SK-MEL-5 (cell line): ENCODE data around the gene C1QL1. TPM values are rescaled to one million over a fixed set of nuclear protein-coding genes. Genes with fewer than 3 reads are reported as not detected.

ENCODE experiments used
- DNase-seq: peaks from one replicate; pipeline ENCODE4 v3.0.0-alpha.2; 2016; ENCODE audit warnings: low read depth, low spot score
- in situ Hi-C: cut with HindIII; loops from 2 replicates; pipeline ENCODE4 v1.10.0; 2016; ENCODE audit warnings: low sequenced_read_pairs, high pct_unique_total_duplicates, low pct_unique_long_range_greater_than_20kb
- small RNA-seq, 2 experiments: library from RNA; depleted of rRNA; stranded (forward); fragments of <200 nt; gene quantifications; one replicate each; pipeline ENCODE3, GENCODE V24; 2014
- total RNA-seq: library from RNA; depleted of rRNA; stranded (reverse); fragments of >200 nt; shearing (Covaris generic); gene quantifications from 2 replicates; pipeline ENCODE4 v1.2.3, GENCODE V29; 2014; rRNA removed

Gene C1QL1
- total RNA-seq, 1 experiment from 2014 or later: 5.0 TPM

DNA sequence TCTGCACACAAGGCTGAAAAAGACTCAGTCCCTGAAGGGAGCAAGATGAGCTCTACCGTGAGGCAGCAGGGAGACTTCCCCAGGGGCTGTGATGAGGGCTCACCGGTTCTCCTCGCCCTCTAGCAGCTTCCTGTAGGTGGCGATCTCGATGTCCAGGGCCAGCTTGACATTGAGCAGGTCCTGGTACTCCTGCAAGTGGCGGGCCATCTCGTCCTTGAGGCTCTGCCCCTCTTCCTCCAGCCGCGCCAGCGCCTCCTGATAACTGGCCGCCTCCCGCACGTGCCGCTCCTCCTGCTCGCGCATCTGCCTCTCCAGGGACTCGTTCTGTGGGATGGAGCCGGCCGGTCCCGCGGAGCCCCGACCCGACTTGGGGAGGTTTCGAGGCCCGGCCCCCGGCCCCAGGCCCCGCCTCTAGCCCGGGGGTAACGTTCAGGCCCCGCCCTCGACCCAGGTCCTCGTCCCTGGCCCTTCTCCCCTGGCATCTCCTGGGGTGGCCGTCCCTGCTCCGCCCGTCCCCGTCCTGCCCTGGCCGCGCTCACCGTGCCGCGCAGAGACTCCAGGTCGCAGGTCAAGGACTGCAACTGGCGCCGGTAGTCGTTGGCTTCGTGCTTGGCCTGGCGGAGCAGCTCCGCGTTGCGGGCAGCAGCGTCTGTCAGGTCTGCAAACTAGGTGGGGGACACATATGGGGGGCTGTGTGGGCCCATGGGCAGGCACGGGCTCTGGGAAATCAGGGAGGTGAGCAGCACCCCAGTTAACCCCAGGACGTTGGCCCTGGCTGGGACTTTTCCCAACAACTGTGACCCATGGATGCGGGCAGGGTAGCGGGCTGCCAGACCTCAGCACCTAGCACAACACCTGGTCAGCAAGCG lies 56.7 kb downstream of the C1QL1 start:
- in situ Hi-C loops: no loop called here
- DNase-seq: peak; percentile 51

DNA sequence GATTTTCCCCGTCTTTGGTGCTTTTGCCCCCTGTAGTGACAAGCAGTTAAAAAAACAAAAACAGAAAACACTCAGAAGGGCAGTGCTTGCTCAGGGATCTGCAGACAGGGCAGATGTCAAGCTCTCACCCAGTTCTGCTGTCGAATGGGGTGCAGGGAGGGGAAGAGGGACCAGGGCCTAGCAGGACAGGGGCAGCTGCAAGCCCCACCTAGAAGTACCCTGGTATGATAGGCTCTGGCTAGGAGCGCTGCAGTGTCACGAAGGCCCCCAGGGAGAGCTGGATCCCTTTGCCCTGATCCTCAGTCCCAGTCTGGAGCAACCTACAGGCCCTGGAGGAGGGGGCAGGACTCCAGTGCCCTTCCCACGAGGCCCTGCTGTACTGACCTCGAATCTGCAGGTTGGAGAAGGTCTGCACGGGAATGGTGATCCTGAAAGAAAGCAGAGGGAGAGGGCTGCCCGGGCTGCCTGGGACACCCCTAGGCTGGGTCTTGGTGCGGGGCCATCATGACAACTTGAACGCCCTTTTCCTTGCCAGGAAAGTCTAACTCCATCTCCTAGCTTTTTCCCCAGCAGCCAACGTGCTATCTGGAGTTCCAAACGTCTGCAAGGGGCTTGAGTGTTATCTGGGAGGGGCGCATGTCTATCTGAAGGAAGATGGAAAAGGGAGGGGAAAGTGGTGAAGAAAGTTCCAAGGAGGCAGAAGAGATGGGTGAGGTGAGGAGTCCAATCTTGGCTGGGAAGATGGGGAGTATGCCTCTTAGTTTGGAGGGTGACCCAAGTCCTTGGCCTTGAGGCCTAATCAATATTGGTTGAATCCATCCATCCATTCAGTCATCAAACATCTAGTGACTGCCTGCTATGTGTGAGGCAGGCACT lies 57.6 kb downstream of the C1QL1 start:
- DNase-seq: no peak
- in situ Hi-C loops: no loop called here

Small RNA genes within 50 kb of the gene (small RNA-seq; reads per million reads assigned to genes)
- 0 reads per million in 2 experiments for gene AC015936.2
- gene MIR6783: 0 reads per million in 2 experiments

Other genes with a start within 250 kb of the C1QL1 start
- gene ADAM11, start 209.3 kb downstream of the C1QL1 start, total RNA-seq: 7.6 and 8.6 TPM in 2 replicates
- 20.9 and 21.1 TPM in 2 replicates for gene GJC1, start 138.0 kb downstream of the C1QL1 start, total RNA-seq
- gene HIGD1B, start 120.4 kb downstream of the C1QL1 start, total RNA-seq: not detected in 2 replicates
- gene EFTUD2, start 68.9 kb downstream of the C1QL1 start, total RNA-seq: 117 and 118 TPM in 2 replicates
- gene GFAP, start 52.8 kb downstream of the C1QL1 start, total RNA-seq: not detected in 2 replicates
- gene KIF18B, start 20.5 kb downstream of the C1QL1 start, total RNA-seq: 2.0 and 2.5 TPM in 2 replicates
- gene DCAKD, start 83.3 kb upstream of the C1QL1 start, total RNA-seq: 32.1 and 41.4 TPM in 2 replicates
- gene NMT1, start 93.0 kb upstream of the C1QL1 start, total RNA-seq: 71.5 and 78.0 TPM in 2 replicates
- gene PLCD3, start 164.2 kb upstream of the C1QL1 start, total RNA-seq: 4.0 and 9.8 TPM in 2 replicates
- gene ACBD4, start 167.4 kb upstream of the C1QL1 start, total RNA-seq: 1.7 and 3.3 TPM in 2 replicates
- gene HEXIM1, start 180.2 kb upstream of the C1QL1 start, total RNA-seq: 10.6 and 14.4 TPM in 2 replicates
- gene HEXIM2, start 193.6 kb upstream of the C1QL1 start, total RNA-seq: 14.0 and 14.2 TPM in 2 replicates